Uterus (tissue), 4 donors: ENCODE data around the gene PAX4. TPM values are rescaled to one million over a fixed set of nuclear protein-coding genes. Genes with fewer than 3 reads are reported as not detected.
A peak's percentile ranks its signal among the peaks of the same experiment; 100 is the strongest.

Experiments used
- DNase-seq, 2 donors: peaks; one replicate each; pipeline ENCODE4 v3.0.0-alpha.2; 2019 to 2020
- H3K27ac ChIP-seq, 2 donors: fragments of 200-600 bp; sonication (generic); 1 replicate in 1 of 2; 2 replicates in 1 of 2; pipeline ENCODE4 v1.5.1; 2016 to 2018
- H3K27me3 ChIP-seq, 2 donors: fragments of 200-600 bp; sonication (generic); one replicate each; pipeline ENCODE4 v1.5.1; 2018 to 2019; ENCODE audit warnings: control low read depth in 1 of 2
- H3K36me3 ChIP-seq, 2 donors: fragments of 200-600 bp; sonication (generic); one replicate each; pipeline ENCODE4 v1.5.1; 2019; ENCODE audit warnings: control low read depth in 1 of 2
- H3K4me1 ChIP-seq, 2 donors: fragments of 200-600 bp; sonication (generic); one replicate each; pipeline ENCODE4 v1.5.1; 2018 to 2019; ENCODE audit warnings: control low read depth in 1 of 2
- H3K4me3 ChIP-seq, 2 donors: fragments of 200-600 bp; sonication (generic); 1 replicate in 1 of 2; 2 replicates in 1 of 2; pipeline ENCODE4 v1.5.1; 2018 to 2019; ENCODE audit warnings: mild to moderate bottlenecking in 1 of 2
- H3K9me3 ChIP-seq, 2 donors: fragments of 200-600 bp; sonication (generic); one replicate each; pipeline ENCODE4 v1.5.1; 2019; ENCODE audit warnings: control low read depth in 1 of 2
- POLR2A ChIP-seq, 2 donors: fragments of 450-650 bp; IDR thresholded peaks; one replicate each; pipeline ENCODE4 v1.6.1; 2016; ENCODE audit warnings: antibody characterized with exemption in 2 of 2, mild to moderate bottlenecking in 1 of 2, moderate library complexity in 1 of 2
- intact Hi-C: fragments of 100-400 bp; cut with DNase I; formaldehyde crosslinking; loops from one replicate; pipeline ENCODE4 v1.15.1; 2023; ENCODE audit warnings: low total_unique reads
- total RNA-seq, 4 donors: library from RNA; depleted of rRNA in 3 of 4; stranded (reverse); fragments of >200 nt in 3 of 4; gene quantifications; one replicate each; pipeline versions ENCODE4 v1.1.0 to v1.2.4, GENCODE V29; 2014 to 2023
- TF ChIP-seq, protein P1 (sequence below), 4 experiments: fragments of 200-600 bp in 2 of 4; fragments of 450-650 bp in 2 of 4; sonication (generic) in 2 of 4; IDR thresholded peaks; one replicate each; pipeline ENCODE4 v1.5.1; 2016 to 2019; ENCODE audit warnings: antibody characterized with exemption in 4 of 4, mild to moderate bottlenecking in 2 of 4, moderate library complexity in 1 of 4
- donor health status: DM: yes; HTN: yes; CAD: no.

PAX4 gene
- total RNA-seq, 4 donors from 2014 or later = not detected

DNA sequence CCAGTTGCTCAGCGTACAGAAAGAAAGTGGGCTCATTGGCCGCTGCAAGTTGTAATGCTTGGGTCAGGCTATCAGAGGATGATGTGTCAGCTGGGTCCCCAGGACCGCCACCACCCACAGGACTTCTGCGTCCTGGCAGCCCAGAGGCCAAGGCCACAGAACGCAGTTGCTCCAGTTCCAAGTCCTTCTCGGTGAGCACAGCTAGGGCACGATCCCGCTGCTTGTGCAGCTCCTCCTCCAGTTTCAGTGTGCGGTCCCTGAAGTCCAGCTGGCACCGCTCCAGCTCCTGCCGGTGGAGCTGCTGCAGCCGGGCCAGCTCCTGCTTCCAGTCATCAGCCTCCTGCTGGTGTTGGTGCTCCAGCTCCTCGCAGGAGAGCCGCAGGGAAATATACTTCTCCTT, 35.6 kb downstream of the PAX4 start:
- Histone ChIP-seq H3K36me3 (no peaks in the 10 kb centered on the region), H3K9me3 (no peaks in the 10 kb centered on the region), H3K27me3 (no peaks in the 10 kb centered on the region), H3K27ac (no peak overlapping the region), H3K4me1 (peaks cover 5 to 10% of the 10 kb centered on the region in 2 donors), H3K4me3 (no peak overlapping the region)
- DNase-seq = peak; percentile 37 to 40
- no peak for TF ChIP-seq POLR2A (IDR thresholded peaks at IDR 0.05)
- TF ChIP-seq, protein P1, sequence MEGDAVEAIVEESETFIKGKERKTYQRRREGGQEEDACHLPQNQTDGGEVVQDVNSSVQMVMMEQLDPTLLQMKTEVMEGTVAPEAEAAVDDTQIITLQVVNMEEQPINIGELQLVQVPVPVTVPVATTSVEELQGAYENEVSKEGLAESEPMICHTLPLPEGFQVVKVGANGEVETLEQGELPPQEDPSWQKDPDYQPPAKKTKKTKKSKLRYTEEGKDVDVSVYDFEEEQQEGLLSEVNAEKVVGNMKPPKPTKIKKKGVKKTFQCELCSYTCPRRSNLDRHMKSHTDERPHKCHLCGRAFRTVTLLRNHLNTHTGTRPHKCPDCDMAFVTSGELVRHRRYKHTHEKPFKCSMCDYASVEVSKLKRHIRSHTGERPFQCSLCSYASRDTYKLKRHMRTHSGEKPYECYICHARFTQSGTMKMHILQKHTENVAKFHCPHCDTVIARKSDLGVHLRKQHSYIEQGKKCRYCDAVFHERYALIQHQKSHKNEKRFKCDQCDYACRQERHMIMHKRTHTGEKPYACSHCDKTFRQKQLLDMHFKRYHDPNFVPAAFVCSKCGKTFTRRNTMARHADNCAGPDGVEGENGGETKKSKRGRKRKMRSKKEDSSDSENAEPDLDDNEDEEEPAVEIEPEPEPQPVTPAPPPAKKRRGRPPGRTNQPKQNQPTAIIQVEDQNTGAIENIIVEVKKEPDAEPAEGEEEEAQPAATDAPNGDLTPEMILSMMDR (IDR thresholded peaks at IDR 0.05) = no peak
- intact Hi-C loops = no loop called here

DNA sequence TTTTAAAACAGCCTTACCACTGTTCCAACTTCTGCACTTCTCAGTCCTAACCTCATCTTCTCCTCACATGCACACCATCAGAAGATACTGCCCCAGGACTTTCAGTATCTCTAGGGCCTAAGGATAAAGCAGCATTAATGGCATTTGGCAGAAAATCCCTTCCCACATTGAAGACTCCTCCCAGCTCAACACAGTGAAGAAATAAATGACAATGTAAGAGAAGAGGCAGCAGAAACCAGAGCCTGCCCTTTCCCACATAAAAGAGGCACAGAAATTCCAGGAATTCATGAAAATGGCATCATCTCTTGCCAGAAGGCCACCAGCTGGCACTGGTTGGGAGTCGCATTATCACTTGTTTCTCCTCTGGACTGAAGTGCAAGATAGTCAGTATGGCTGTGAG, 36.2 kb downstream of the PAX4 start:
- Histone ChIP-seq H3K27me3 (no peaks in the 10 kb centered on the region), H3K36me3 (no peaks in the 10 kb centered on the region), H3K27ac (no peak overlapping the region), H3K4me1 (peaks cover 5 to 10% of the 10 kb centered on the region in 2 donors), H3K9me3 (no peaks in the 10 kb centered on the region), H3K4me3 (no peak overlapping the region)
- intact Hi-C loops = no loop called here
- TF ChIP-seq POLR2A (IDR thresholded peaks at IDR 0.05) = no peak
- TF ChIP-seq, protein P1 (IDR thresholded peaks at IDR 0.05) = no peak
- no peak for DNase-seq

DNA sequence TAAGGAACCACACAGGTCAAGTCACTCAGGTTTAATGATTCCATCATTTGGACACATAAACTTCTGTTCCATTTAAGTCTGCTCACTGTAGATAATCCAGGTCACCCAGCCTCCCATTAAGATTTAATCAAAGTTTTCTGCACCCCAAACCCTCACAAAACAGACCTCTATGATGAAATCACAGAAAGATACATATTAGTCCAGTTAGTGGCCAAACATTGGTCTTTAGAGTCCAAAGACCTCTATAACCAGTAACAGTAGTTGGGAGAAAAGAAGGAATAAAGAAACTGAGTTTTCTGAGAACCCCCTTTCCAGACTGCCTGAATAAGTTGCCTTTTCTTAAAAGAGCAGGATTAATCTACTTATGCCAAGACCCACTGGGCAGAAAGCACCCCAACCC, 37.3 kb downstream of the PAX4 start:
- H3K27ac ChIP-seq = no peak overlapping the region
- TF ChIP-seq POLR2A (IDR thresholded peaks at IDR 0.05) = no peak
- TF ChIP-seq, protein P1 (IDR thresholded peaks at IDR 0.05) = no peak
- no peak for DNase-seq
- no peaks in the 10 kb centered on the region for H3K36me3 ChIP-seq
- H3K27me3 ChIP-seq = no peaks in the 10 kb centered on the region
- intact Hi-C loops = no loop called here
- H3K4me1 ChIP-seq = peaks cover 5 to 10% of the 10 kb centered on the region in 2 donors
- H3K4me3 ChIP-seq = no peak overlapping the region
- no peaks in the 10 kb centered on the region for H3K9me3 ChIP-seq

DNA sequence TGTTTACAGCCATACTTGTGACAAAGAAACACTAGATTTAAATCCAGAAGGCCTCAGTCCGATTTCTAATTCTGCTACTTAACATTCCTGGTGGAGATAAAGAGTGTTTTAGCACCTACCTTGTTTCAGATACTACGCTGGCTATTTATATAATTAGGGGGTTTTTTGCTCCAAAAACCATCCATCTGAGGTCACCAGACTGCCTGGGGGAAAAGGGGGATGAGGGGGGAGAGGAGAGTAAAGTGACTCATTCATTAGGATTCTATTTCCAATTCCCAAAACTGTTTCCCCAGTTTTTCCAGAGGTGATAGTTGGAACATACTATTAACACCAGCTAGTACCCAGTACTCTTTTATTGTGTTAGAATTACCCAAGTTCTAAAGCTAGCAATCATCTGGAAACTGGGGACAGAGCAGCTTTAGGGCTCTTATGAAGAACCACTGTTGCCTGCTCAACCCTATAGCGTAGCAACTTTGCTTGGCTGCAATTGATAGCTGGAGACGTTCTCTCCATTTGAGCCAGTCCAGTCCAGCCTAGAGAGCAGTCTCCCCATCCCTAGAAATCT, 39.1 kb downstream of the PAX4 start:
- peak overlapping the region; percentile 8 to 29 for H3K27ac ChIP-seq
- H3K9me3 ChIP-seq = no peaks in the 10 kb centered on the region
- no peak for TF ChIP-seq POLR2A (IDR thresholded peaks at IDR 0.05)
- TF ChIP-seq, protein P1 (IDR thresholded peaks at IDR 0.05) = no peak
- intact Hi-C loops = no loop called here
- H3K36me3 ChIP-seq = no peaks in the 10 kb centered on the region
- H3K27me3 ChIP-seq = no peaks in the 10 kb centered on the region
- DNase-seq = no peak
- H3K4me1 ChIP-seq = peaks cover 5 to 10% of the 10 kb centered on the region in 2 donors
- no peak overlapping the region for H3K4me3 ChIP-seq

DNA sequence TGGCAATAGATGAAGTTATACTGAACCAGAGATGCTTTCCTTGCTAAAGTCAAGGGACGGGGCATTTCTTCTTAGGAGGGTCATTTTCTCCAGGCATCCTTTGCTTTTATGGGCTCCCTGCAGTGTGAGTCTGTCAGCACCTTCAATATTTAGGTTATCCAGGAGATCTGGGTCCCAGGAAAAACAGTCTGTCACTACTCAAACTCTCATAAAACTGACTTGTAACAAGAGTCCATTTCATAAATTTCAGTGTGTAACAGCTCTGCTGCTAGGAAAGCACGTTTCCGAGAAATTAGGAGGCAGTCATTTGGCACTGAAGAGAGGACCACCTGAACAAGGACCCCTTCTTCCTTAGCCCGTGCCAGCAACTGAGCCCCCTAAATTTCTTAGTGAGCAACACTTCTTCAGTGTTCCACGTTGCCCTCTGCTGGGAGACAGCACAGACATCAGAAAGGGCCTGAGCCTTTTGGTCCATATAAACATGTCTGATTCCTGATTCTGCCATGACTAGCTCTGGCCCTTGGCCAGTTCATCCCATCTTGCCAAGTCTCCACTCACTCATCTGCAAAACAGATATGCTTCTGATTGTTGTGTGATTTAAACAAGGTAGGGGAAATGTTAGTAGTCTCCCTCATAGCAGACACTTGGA, 39.8 kb downstream of the PAX4 start:
- Histone ChIP-seq H3K4me1 (peaks cover 5 to 10% of the 10 kb centered on the region in 2 donors), H3K27ac (peak overlapping the region; percentile 8 to 29), H3K4me3 (no peak overlapping the region), H3K9me3 (no peaks in the 10 kb centered on the region), H3K27me3 (no peaks in the 10 kb centered on the region), H3K36me3 (no peaks in the 10 kb centered on the region)
- TF ChIP-seq, protein P1 (IDR thresholded peaks at IDR 0.05) = peak in 1 of 4 experiments; percentile 7
- no peak for TF ChIP-seq POLR2A (IDR thresholded peaks at IDR 0.05)
- intact Hi-C loops = no loop called here
- peak; percentile 34 to 54 for DNase-seq
